GM18508 (cell line): Measurements from ENCODE around the gene ASB2.

ENCODE experiments used
- ATAC-seq: cut with Tn5 transposase; IDR thresholded peaks from one replicate; pipeline ENCODE4 v1.9.1; 2021; ENCODE audit warnings: moderate number of reproducible peaks; ENCODE audit not compliant: insufficient read depth, unreplicated experiment

Gene ASB2

DNA sequence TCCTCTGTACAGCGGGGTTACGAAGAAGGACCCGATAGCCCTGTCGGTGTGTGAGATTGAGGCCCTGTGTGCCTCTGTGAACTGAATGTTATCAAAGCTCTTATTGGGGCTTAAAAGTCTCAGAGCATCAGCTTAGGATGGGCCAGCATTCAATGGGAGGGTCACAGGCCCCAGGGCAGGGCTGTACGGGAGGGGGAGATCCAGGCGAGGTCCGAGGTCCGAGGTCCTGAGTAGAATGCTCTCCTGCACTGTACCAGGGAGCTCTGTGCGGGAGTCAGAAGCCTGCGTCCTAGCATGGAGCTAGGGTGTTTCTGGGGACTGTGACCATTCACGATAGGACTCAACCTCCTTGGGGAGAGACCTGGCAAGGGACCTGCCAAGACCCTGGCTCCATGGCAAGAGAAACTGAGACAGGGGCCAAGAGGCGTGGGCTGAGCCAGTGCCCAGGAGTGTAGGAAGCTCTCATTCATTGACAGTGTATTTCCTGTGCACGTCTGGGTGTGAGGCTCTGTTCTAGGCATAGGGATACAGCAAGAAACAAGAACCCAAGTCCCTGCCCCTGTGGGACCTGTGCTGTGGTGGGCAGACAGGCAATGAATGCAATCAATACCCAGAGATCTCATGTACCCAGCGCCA is 61.2 kb downstream of the ASB2 start:
- no peak for ATAC-seq

DNA sequence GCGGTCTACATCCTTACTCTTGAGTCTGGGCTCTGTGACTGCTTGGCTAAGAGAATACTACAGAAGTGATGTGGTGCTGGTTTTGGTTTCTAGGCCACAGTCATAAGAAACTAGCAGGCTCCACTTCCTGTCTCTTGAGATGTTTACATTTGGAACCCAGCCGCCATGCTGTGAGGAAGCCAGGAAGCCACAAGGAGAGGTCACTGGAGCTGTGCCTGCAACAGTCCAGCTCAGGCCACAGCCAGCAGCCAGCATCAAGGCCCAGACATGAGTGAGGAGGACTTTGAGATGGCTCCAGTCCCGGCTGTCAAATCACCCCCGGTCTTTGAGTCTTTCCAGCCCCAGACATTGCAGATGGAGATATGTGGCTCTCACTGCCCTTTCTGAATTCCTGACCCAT is 62.1 kb downstream of the ASB2 start:
- ATAC-seq = no peak

DNA sequence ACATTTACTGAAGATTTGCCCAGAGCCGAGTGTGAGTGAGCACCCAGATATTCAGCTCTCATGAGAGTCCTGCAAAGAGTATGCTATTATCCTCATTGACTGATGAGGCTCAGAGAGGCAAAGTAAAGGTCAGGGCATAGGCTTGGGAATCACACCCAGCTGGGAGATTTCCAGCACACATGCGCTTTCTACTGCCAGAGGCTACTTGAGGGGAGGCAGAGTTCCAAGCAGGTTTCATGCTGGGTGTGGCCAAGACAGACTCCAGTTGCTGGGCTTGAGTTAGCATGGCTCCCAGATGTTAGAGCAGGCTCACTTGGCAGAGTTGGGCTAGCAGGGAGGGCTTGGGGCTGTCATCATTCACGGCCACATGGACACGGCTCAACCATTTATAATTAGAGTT is 63.6 kb downstream of the ASB2 start:
- ATAC-seq = no peak

DNA sequence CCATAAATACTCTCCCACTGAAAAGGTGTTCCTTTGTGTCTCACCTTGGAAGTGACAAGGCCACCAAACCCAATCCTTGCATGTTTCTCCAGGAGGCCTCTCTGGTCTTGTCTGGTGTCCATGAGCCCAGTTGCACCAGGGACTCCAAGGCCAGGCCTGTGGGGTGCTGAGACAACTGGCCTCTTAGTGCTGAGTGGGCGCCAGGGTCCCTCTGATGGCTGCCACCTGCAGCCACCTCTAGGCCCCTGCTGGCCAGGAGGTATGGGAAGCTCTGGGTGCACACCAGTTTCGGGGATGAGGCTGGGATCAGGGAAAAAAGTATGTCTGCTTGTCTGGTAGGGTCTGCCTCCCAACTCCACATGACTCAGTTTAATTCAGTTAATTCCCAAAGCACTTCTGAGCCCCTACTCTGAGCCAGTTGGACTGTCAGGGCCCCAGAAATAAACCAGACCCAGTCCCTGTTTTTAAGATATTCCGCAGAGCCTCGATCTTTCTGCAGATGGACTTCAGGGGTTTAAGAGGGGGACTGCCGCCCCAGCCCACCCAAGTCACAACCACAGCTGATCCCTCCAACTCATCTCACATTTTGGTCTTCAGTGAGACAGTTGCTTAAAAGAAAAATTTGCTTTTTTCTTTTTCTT is 64.3 kb downstream of the ASB2 start:
- no peak for ATAC-seq

DNA sequence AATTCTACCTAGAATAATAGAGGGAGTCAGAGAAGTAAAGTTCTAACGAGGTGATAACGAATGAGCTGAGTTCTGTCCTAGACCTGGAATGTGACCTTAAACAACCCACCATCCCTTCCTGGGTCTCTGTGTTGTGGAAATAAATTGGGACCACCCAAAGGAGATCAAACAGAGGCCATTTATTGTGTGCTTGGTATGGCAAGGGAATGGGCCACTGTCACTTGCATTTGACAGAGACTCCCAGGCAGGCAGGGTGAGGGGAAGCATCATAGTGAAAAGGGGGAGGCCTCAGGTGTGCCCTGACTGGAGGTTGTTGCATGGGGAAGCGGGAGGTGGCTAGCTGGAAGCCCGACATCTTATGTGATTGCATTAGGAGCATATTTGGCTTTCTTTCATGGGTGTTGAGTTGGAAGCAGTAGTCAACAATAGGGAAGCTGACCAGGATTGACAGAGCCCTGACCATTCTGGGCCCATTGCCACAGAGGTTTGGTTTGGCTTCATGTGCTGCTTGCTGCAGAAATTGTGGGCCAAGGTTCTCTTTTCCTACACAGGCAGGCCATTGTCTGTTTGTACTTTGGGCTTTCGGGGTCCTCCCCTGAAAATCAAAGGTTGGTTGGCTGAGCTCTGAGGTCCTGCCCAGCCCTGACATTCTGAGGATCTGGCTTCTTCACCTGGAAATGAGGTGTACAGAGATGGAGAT is 66.8 kb downstream of the ASB2 start:
- ATAC-seq = no peak

DNA sequence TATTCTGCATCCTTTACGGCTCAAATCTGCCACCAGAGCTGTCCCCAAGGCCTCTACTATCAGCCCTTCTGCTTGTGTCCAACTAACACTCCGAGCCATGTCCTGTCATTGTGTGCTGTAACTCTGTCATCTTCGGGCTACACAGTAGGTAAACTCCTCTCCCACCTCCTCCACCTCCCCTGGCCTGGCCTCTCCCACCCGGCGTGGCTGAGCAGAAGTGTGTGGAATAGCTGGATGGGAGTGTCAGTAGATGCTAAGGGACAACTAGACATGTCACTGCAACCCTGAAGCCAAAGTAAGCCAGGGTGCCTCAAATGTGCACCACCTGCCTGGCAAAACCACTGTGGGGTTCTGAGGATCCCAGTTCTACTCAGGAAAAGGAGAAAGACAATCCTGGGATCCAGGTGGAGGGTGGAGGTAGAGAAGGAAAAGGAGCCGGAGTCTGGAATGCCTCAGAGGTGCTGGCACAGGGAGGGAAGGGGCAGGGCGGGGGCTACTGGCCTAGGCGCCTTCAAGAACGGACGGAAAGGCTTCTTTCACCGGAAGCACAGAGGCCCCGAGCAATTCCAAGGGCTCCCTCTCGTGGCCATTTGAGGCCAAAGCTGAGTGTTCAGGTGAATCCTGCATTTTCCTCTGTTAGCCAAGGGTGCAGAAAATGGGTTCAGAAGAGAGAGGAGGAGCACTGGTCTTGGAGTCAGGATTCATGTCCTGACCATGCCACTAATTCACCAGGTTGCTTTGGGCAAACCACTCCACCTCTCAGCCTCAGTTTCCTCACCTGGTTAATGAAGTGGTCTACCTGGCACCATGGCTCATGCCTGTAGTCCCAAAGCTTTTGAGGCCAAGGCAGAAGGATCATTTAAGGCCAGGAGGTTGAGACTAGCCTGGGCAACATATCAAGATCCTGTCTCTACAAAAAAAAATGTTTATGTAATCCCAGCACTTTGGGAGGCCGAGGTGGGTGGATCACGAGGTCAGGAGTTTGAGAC is 69.7 kb downstream of the ASB2 start:
- ATAC-seq = no peak

DNA sequence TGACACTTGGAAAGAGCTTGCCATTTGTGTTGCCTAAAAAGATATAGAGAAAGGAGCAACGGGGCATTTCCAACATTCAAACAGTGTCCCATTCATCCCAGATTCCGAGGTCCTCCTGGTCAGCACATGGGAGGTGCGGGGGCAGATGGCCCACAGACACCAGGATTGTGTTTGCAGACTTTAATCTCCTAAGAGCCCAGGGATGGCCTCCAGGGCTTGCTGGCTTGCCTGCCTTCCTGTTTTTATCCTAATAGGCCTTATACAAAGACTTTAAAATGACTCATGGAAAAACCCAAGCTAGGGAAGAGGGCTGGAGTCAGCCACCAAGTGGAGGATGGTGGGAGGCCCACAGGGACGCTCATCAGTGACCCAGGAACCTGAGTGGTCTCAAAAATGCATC is 70.7 kb downstream of the ASB2 start:
- ATAC-seq = no peak

DNA sequence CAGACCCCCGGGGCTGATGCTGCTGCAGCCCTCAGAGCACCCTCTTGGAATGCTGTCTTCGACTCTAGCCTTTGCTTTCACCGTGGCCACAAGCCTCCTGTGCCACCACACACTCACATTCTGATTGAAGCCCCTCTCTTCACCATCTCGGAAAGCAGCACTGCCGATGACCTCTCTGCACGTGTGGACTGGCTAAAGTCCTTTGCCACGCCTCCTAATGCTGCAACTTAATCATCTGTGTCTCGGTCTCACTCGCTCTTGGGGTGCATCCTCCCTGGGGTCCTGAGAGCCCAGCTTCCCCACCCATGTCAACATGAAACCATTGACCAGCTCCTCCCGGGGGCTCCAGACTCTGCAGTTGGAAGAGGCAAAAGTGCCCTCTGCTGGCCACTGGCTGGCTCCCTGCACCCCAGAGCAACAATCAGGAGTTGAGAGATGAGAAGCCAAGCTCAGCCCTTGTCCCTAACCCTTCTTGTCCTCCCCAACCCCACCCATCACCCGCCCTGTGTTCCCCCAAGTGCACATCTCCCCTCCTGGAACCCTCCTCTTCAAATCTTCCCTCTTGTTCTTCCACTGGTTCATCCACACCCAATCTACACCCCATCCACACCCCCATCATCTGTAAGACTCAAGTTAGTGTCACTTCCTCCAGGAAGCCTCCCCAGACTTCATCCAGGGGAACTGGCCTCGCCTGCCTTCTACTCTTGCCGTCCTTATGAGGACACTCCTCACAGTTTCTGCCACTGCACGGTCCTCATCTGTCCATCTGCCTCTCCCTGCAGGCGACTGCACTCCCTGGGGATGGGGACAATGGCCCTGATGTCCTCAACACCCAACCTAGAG is 72.8 kb downstream of the ASB2 start:
- ATAC-seq = no peak

DNA sequence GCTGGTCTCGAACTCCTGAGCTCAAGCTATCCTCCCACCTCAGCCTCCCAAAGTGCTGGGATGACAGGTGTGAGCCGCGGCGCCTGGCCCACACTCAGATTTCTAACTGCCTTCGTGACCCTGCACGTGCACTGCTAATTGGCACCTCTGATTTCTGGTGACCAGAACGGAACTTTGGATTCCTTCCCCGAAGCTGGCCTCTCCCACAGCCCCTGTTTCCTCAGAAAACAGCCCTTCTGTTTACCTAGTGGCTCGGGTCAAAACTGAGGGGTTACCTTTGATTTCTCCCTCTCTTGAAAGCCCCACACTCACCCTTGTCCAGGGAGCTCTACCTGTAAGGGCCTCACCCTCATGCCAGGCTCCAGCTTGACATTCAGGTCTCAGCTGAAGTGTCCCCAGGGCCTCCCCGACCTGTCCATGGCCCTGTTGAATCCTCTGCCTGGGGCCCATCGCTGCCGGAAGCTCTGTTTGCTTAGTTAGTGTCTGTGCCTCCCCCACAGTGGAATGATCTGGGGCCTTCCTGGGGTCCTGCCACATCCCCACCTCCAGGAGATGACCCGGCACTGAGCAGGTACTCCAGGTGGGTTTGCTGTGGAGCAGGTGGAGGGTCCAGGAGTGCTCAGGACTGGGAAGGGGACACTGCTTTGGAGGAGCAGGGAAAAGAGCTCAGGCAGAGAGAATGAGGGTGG is 73.6 kb downstream of the ASB2 start:
- no peak for ATAC-seq

DNA sequence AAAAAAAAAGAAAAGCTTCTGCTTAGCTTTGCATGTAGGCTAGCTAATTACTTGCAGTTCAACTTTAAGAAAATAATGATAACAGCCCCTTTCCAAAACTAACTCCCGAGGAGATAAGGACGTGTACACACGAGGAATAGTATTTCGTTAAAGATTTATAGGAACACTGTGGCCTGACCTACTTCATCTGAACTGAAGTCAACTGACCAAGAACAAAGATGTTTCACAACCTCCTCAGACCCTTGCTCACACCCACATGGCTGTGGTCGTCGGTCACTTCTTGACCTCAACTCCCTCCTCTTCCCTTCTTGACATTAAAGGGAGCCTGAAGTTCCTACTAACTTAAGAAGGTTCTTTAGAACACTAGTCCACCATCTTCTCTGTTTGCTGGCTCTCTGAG is 74.6 kb downstream of the ASB2 start:
- no peak for ATAC-seq

DNA sequence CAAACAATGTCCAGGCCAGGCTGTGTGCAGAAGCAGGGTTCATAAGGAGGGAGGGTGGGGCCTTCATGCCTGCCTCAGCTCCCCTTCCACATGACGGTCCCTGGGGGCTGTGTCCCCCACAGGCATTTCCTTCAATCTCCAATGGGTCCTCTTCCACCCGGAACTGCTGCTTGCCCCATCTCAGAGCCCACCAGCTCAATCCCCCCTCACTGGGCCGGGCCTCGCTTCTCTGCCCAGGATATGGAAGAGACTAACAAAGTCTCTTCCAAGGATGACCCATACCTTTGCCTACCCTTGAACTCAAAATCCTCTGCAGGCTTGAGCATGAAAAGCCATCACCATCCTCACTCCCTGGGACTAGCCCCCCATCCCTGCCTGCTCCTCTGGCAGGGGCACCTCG is 77.6 kb downstream of the ASB2 start:
- no peak for ATAC-seq

DNA sequence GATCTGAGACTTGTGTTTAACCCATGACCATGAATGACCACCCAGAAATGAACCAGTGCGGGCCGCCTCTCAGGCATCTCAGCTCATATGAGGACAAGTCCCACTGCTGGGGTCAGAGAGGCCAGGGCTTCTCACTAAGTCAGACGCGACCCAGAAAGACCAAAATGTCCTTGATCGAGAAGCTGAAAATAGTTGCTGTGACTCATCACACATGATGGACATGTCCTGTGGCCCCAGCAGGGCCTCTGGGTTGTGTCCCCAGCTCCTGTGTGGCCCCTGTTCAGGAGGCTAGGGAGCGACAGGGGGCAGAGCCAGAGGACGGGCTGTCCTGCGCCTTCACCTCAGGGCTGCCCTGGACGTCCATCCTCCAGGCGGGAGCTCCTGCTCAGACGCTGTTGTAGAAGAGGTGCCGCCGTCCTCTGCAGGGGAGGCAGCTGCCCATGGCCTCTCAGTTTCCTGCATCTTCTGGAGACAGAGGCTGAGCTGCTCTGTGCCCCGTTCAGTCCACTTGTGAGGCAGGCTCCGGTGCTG is 78.2 kb downstream of the ASB2 start:
- ATAC-seq = no peak

DNA sequence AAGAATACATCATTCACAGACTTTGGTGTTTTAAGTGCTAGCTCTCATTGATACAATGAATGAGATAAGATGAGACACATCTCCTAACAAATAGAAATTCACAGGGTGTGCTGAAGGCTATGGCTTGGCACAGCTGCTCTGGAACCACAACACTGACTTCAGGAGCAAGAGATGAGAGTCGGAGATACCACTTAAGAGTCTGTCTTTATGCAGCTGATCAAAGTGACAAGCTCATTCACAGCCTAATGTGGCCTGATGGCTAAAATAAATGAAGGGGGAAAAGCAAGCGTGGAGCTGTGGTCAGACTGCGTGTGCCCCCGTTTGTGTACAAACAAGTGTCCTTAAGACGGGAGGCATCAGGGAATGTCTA is 78.9 kb downstream of the ASB2 start:
- no peak for ATAC-seq

DNA sequence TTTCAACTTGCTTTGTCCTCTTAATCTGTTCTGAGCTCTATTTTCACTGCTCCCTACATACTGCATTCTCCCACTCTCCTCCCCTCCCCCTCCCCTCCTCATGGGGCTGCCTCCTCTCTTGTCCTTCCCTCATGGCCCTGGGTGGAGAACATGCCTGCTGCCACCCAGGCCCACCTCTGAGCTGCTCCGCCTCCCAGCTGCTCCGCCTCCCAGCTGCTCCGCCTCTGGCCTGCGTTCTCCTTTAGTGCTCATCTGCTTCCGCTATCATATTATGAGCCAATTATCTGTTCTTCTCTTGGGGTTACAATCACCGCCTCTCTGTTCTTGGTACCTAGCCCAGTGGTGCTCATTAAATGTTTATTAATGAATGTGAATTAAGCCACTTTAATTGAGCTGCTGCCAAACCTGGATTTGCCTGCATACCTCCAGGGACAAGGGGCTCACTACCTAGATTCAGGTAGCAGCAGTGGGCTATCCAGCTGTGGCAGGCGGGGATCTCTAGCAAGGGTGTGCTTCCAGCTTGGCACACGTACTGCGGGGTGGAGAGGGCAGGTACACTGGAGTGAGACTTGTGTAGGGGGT is 81.3 kb downstream of the ASB2 start:
- no peak for ATAC-seq

DNA sequence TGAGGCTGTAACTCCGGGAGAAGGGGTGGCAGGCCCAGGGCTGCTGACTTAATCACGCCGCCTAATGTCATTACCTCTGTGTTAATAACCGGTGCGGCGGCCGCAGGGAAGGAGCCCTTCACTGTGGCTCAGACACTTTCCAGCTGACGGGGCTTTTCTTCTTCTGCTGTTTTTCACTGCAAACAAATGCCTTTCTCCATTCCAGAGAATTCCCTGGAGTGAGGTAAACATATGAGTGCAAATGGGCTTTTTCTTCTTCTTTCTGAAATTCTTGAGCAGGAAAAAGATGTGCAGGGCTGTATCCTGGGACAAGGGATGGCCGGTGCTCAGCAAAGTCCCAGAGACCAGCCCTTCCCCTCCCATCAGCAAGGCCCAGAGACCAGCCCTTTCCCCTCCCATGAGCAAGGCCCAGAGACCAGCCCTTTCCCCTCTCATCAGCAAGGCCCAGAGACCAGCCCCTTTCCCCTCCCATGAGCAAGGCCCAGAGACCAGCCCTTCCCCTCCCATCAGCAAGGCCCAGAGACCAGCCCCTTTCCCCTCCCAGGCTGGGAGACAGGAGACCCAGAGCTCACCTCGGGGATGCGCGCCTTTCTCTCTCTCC is 82.6 kb downstream of the ASB2 start:
- ATAC-seq = no peak

DNA sequence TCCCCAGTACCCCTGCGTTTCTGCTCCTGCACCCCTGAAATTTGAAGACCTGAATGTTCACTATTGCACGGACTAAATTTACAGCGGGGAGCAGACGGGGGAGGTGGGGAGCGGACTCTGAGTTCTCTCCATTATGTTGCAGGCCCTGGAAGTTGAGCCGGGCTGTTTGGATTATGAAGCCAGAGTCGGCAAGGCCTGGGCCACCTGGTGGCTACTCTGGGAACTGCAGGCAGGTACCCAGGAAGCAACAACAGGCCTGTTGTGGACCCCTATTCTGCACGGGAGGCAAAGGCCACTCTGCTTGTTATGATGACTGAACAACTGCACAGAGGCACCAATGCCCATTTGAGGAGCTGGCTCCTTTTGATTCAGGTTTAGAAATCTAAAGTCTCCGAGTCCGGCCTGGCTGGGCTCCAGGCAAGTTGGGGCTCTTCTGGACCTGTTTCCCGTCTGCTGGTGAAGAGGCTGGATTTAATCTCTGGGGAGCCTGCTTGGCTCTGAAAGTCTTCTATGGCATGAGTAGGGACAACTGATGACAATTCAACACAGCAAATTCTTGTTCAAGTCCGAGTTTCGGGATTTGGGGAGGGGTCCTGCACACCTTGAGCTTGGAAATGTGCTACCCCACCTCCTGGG is 83.3 kb downstream of the ASB2 start:
- ATAC-seq = no peak

DNA sequence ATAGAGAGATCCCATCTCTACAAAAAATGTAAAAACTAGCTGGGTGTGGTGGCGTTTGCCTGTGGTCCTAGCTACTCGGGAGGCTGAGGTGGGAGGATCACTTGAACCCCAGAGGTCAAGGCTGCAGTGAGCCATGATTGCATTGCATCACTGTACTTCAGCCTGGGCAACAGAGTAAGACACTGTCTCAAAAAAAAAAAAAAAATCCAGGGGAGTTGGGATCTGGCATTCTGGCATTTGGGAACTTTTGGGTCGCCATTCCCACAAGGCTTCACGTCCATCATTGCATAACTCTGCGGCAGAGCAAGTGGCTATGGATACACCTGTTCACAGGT is 83.9 kb downstream of the ASB2 start:
- ATAC-seq = no peak
